NCI-H2081 (cell line): Measurements from ENCODE around the gene RAMP3.
"Not testable (repeated sequence)": the region's sequence is repeated elsewhere in the genome, so short reads cannot be mapped to it uniquely, and the experiment has no call there.

ENCODE experiments used
- DNase-seq, 2 experiments: peaks; one replicate each; lab custom pipeline; 2025; lab: John Stamatoyannopoulos, UW

Gene RAMP3

DNA sequence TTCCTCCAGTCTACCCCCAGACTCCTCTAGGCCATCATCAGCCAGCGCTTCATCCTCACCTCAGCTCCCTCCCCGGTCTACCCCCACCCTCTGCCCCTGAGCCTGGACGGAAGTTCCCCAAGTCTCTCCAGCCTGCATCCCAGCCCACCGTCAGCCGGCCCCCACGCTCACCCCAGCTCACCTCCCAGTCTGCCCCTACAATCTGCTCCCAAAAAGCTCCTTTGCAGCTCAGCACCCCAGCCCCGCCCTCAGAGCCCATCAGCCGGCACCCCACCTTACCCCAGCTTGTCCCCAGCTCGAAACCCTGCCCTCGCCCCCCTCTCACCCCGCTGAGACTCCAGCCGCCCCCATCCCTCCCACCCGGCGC is 322 bp upstream of the RAMP3 start:
- DNase-seq: no peak

- DNase-seq: no peak
Measured at GRCh38 chr7:45158471-45158870, 880 bp downstream of the RAMP3 start.

- no peak for DNase-seq
Measured at GRCh38 chr7:45159296-45159695, 1.7 kb downstream of the RAMP3 start.

DNA sequence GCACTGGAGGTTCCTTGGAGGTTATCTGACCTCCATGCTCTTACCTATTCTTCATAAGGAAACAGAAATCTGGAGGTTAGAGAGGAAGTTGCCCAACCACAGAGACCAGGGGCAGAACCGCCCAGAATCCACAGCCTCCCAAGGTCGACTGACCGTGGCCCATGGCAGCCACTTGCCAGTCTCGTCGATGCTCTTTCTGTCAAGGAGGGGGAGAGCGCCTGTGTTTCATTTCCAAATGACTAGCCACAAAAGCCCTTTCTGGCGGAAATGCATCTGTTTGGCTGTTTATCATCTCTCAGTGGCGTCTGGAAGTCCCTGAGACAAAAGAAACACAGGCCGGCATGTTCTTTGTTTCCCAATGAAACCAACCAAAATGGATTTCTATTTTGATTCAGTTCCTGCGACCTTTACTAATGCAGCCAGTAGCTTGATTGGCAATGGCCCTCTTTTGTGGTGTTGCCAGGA is 2.9 kb downstream of the RAMP3 start:
- no peak for DNase-seq

- DNase-seq: no peak
Measured at GRCh38 chr7:45161138-45161537, 3.5 kb downstream of the RAMP3 start.

DNA sequence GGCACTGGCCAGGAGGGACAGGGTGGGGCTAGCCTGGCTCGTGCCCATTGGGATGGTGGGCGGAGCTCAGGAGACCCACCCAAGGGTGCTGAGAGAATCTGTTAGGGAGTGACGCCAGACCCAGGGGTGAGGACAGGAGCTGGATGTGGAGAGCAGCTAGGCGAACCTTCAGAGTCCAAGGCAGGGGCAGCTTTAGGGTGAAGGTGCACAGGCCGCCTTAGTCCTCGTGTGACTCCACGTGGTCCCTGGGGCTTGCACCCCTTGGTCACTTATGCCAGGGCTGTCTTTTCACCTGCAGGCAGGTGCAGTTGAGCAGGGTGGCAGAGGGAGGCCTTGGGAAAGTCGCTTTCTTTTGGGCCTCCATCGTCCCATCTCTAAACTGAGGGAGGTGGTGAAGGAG is 4.3 kb downstream of the RAMP3 start:
- DNase-seq: no peak

DNA sequence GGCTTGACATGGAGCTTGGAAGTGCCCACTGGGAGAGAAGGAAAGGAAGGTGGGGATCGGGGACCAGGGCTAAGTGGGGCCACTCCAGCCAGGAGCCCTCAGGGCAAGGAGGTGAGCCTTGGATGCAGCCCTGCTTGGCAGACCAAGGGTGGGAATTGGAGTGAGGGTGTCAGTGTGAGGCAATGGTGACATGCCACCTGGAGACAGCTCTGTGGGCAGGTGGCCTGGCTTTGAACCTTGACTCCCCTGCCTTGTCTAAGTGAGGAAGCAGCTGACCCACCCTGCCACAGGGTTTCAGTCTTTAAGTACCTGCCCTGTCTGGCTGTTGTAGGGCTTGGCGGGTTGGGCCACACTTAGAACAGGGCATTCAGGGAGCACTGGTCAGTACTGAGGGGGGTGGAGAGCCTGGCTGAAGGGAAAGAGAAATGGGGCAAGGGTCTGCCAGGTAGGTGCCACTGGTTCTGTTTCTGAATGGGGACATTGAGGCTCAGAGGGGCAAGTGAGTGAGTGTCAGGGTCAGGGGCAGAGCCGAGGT is 4.8 kb downstream of the RAMP3 start:
- DNase-seq: no peak

GRCh38 chr7:45162943-45163691 is 5.5 kb downstream of the RAMP3 start:
- no peak for DNase-seq

DNA sequence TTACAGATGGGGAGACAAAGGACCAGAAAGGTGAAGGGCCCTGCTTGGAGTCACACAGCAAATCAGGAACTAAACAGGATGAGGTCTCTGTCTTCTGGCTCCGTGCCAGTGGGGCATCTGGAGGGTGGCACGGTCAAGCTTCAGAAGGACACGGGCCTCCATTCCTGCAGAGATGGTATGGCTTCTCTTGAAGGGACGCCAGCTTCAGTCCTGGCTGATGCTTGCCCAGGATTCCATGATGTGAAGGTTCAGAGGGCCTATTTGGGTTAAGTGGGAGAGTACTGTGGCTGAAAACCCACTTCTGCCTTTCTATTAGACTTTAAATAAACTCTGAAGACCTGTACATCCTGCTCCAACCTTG is 6.1 kb downstream of the RAMP3 start:
- no peak for DNase-seq

DNA sequence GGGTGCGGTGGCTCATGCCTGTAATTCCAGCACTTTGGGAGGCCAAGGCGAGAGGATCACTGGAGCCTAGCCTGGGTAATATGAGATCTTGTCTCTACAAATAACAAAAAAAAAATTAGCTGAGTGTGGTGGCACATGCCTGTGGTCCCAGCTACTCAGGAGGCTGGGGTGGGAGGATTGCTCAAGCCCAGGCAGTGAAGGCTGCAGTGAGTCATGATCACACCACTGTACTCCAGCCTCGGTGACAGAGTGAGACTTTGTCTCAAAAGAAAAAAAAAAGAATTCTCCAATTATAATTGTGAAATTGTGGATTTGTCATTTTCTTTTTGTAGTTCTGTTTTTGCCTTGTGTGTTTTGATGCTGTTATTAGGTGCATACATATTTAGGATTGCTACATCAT is 6.7 kb downstream of the RAMP3 start:
- not testable (repeated sequence) for DNase-seq

DNA sequence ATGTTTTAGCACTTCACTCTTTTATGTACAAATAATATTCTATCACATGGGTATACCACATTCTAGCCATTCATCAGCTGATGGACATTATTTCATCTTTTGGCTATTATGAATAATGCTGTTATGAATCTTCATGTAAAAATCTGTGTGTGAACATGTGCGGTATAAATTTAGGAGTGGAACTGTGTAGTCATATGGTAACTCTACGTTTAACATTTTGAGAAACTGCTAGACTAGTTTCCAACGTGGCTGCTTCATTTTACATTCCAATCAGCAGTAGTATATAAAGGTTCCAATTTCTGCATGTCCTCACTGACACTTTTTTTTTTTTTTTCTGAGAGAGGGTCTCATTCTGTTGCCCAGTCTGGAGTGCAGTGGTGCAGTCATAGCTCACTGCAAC is 8.3 kb downstream of the RAMP3 start:
- DNase-seq: no peak

GRCh38 chr7:45171946-45172345 is 14.4 kb downstream of the RAMP3 start:
- DNase-seq: no peak

- DNase-seq: no peak
Measured at GRCh38 chr7:45173596-45174327, 16.2 kb downstream of the RAMP3 start.

GRCh38 chr7:45174328-45174610 is 16.7 kb downstream of the RAMP3 start:
- DNase-seq: no peak

DNA sequence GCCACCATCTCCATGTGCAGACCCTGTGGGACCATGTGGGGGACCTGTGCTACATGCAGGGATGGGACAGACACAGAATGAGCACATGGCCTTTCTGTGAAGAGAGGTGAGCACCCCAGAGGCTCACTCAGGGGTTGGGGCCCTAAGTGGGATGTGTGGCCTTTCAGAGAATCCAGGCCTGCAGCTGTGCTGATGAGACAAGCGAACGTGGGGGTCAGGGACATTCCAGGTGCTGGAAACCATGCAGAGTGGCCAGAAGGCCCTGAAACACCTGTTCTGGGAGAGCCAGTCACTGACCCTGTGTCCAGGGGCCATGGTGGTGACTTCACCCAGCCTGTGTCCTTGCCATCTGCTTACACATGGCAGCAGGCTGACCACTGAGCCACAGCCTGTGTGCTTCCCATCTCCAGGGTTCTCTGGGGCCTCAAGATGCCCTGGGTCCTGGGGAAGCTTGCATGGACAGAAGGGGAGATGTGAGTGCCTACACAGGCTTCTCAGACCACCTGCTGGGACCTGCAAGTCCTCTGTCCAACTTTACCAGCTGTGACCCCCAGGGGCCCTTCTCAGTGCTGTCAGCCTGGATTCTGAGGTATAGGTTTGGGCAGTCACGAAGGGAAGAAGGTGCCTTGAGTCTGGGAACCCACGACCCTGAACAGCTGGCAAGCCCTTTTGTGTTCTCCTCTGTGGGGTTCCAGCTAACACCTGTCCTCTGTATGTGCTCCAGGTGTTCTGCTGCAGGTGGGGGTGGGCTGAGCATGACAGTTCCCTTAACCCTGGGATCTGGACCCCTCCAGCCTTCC is 17.6 kb downstream of the RAMP3 start:
- DNase-seq: no peak

DNA sequence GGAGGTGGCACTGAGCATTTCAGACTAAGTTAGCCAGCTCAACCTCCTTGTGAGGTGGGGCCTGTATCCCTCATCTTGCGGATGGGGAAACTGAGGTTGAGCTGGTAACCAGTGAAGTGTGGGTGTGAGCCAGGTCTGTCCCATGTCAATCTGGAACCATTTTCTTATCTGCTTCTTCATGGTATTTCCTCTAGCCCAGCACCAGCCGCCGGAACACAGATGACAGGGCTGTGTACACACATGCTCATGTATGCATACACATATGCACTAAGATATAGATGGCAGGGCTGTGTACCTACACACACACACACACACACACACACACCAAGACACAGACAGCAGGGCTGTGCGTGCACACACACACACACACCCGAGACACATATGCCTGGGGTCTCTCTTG is 18.5 kb downstream of the RAMP3 start:
- DNase-seq: no peak

DNA sequence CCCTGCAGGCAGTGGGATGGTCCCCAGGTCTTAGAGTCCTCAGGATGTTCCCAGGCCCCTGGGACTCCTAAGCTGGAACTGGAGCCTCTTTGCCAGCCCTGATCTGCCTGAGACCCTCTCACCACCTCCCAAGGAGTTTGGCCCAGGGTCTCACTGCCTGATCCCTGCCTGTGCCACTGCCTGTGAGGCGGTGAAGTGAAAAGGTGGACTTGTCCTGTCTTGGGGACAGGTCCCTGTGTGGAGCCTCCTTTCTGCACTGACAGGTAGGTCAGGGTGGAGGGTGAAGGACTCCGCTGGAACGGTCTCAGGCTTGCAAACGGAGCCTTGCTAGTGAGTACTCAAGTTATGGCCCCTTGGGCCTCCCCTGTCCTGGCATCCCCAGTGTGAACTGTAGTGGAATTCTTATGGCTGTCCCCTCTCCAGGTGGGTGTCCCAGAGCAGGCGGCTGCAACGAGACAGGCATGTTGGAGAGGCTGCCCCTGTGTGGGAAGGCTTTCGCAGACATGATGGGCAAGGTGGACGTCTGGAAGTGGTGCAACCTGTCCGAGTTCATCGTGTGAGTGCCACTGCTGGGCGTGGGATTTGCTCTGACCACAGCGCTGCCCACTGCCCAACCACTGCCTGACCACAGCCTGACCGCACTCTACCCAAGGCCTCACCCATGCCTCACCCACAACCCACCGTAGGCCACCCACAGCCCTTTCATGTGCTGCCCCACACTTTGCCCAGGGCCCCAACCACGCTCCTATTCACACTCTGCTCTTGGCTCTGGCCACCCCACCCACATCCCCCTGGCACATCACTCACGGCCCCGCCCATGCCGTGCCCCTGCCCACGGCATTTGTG is 19.5 kb downstream of the RAMP3 start:
- no peak for DNase-seq

GRCh38 chr7:45177801-45178200 is 20.2 kb downstream of the RAMP3 start:
- DNase-seq: no peak

- DNase-seq: no peak
Measured at GRCh38 chr7:45178241-45179225, 20.9 kb downstream of the RAMP3 start.

- no peak for DNase-seq
Measured at GRCh38 chr7:45179666-45180065, 22.1 kb downstream of the RAMP3 start.
